ENCODE data around the gene E2F2.
"Not testable (repeated sequence)": the region's sequence is repeated elsewhere in the genome, so short reads cannot be mapped to it uniquely, and the experiment has no call there.

Gene E2F2

GRCh38 chr1:23504156-23504555 lies 26.9 kb downstream of the E2F2 start:
- H3K4me3 ChIP-seq (ENCODE audit: low read length); H3K27me3 ChIP-seq (ENCODE audit: control insufficient read depth, insufficient read depth, low read length); H3K9me3 ChIP-seq (replicated peaks; ENCODE audit: low read length); H3K4me1 ChIP-seq (ENCODE audit: control insufficient read depth, insufficient read depth, low read length); H3K36me3 ChIP-seq (ENCODE audit: insufficient read depth, low read length); H3K4me2 ChIP-seq (ENCODE audit: low read length); H3K9ac ChIP-seq (ENCODE audit: low read depth, low read length): not testable (repeated sequence)

GRCh38 chr1:23502951-23503350 lies 28.1 kb downstream of the E2F2 start:
- H3K9ac ChIP-seq (ENCODE audit: low read depth, low read length): no peak overlapping the region
- no peak overlapping the region for H3K4me3 ChIP-seq (ENCODE audit: low read length)
- no peaks in the 10 kb centered on the region for H3K27me3 ChIP-seq (ENCODE audit: control insufficient read depth, insufficient read depth, low read length)
- H3K36me3 ChIP-seq (ENCODE audit: insufficient read depth, low read length): no peaks in the 10 kb centered on the region
- H3K9me3 ChIP-seq (replicated peaks; ENCODE audit: low read length): no peaks in the 10 kb centered on the region
- H3K4me1 ChIP-seq (ENCODE audit: control insufficient read depth, insufficient read depth, low read length): no peaks in the 10 kb centered on the region
- H3K4me2 ChIP-seq (ENCODE audit: low read length): no peak overlapping the region

DNA sequence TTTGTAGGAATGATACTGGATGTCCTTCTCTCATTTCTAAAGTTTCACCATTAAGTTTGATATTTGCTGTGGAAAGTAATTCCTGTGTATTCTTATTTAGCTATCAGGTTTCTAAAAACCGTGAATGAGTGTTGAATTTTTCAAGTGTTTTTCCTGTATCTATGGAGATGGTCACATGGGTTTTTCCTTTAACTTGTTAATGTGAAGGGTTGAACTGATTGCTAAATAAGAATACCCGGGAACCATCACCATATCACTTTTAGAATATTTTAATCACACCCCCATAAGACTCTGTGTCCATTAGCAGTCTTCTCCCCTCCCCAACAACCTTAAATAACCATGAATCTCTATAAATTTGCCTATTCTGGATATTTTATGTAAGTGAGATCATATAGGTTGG lies 30.6 kb downstream of the E2F2 start:
- H3K36me3 ChIP-seq (ENCODE audit: insufficient read depth, low read length): no peaks in the 10 kb centered on the region
- H3K4me3 ChIP-seq (ENCODE audit: low read length): no peak overlapping the region
- H3K9me3 ChIP-seq (replicated peaks; ENCODE audit: low read length): no peaks in the 10 kb centered on the region
- H3K9ac ChIP-seq (ENCODE audit: low read depth, low read length): no peak overlapping the region
- H3K27me3 ChIP-seq (ENCODE audit: control insufficient read depth, insufficient read depth, low read length): no peaks in the 10 kb centered on the region
- H3K4me2 ChIP-seq (ENCODE audit: low read length): no peak overlapping the region
- H3K4me1 ChIP-seq (ENCODE audit: control insufficient read depth, insufficient read depth, low read length): no peaks in the 10 kb centered on the region

DNA sequence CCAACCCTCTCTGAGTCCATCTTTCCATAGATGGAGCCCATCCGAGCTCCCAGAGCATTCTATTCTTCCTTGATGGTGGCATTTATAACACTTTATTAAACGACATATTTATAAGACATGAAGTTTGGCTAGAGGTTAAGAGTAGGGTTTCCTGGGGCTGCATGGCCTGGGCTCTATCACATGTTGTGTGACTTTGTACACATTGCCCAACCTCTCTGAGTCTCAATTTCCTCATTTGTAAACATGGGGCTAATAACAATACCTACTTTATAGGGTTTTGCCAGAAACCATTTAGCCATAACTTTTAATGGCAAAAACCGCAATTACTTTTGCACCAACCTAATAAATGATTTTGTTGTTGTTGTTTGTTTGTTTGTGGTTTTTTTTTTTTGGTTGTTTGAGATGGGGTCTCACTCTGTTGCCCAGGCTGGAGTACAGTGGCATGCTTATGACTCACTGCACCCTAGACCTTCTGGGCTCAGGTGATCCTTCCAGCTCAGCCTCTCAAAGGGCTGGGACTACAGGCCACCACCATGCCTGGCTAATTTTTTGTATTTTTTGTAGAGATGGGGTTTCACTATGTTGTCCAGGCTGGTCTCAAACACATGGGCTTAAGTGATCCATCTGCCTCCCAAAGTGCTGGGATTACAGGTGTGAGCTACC lies 33.1 kb downstream of the E2F2 start:
- Histone ChIP-seq H3K9ac (ENCODE audit: low read depth, low read length) (no peak overlapping the region), H3K9me3 (replicated peaks; ENCODE audit: low read length) (no peaks in the 10 kb centered on the region), H3K4me3 (ENCODE audit: low read length) (no peak overlapping the region), H3K27me3 (ENCODE audit: control insufficient read depth, insufficient read depth, low read length) (peaks cover 13% of the 10 kb centered on the region), H3K4me2 (ENCODE audit: low read length) (no peak overlapping the region), H3K36me3 (ENCODE audit: insufficient read depth, low read length) (no peaks in the 10 kb centered on the region), H3K4me1 (ENCODE audit: control insufficient read depth, insufficient read depth, low read length) (no peaks in the 10 kb centered on the region)

DNA sequence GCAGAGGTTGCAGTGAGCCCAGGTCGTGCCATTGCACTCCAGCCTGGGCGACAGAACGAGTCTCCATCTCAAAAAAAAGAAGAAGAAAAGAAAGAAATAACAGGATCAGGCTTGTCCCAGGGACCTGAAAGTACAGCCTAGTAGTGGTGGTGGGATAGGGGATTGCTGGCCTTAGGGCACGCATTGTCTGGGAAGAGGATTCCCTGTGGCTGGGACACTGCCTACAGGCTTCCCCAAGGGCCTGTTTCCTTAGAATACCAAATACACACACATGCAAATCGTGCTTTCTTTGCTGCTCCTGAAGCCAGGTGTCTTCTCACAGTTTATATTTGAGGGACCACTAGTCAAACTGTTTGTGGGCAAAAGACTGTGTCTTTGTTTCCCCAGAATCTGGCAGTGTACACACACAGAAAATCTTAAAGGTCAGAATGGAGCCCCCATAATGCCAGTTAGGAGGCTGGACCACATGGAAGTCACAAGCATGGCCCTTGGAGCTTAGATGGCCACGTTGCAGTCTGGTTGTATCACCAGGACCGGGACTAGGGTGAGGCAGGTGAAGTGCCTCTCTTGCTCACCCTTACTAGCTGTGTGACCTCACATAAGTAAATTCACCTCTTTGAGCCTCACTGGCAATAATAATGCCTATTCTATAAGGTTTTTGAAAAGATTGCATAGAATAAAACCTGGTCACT lies 34.4 kb downstream of the E2F2 start:
- Histone ChIP-seq H3K4me2 (ENCODE audit: low read length) (no peak overlapping the region), H3K9ac (ENCODE audit: low read depth, low read length) (no peak overlapping the region), H3K36me3 (ENCODE audit: insufficient read depth, low read length) (no peaks in the 10 kb centered on the region), H3K4me1 (ENCODE audit: control insufficient read depth, insufficient read depth, low read length) (no peaks in the 10 kb centered on the region), H3K9me3 (replicated peaks; ENCODE audit: low read length) (no peaks in the 10 kb centered on the region), H3K27me3 (ENCODE audit: control insufficient read depth, insufficient read depth, low read length) (peaks cover 18% of the 10 kb centered on the region), H3K4me3 (ENCODE audit: low read length) (no peak overlapping the region)

- peaks cover 32% of the 10 kb centered on the region for H3K27me3 ChIP-seq (ENCODE audit: control insufficient read depth, insufficient read depth, low read length)
- H3K4me2 ChIP-seq (ENCODE audit: low read length); H3K9me3 ChIP-seq (replicated peaks; ENCODE audit: low read length); H3K4me1 ChIP-seq (ENCODE audit: control insufficient read depth, insufficient read depth, low read length); H3K9ac ChIP-seq (ENCODE audit: low read depth, low read length); H3K36me3 ChIP-seq (ENCODE audit: insufficient read depth, low read length); H3K4me3 ChIP-seq (ENCODE audit: low read length): not testable (repeated sequence)
These were observed 36.2 kb downstream of the E2F2 start for GRCh38 chr1:23494836-23495235.

DNA sequence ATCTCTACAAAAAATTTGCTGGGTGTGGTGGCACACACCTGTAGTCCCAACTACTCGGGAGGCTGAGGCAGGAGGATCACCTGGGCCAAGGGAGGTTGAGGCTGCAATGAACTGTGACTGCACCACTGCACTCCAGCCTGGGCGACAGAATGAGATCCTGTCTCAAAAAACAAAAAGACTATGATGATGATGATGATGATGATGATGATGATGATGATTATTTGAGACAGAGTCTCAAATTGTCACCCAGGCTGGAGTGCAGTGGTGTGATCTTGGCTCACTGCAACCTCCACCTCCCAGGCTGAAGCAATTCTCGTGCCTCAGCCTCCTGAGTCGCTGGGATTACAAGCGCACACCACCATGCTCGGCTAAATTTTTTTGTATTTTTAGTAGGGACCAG lies 38.3 kb downstream of the E2F2 start:
- not testable (repeated sequence) for H3K4me2 ChIP-seq (ENCODE audit: low read length); H3K9me3 ChIP-seq (replicated peaks; ENCODE audit: low read length); H3K4me1 ChIP-seq (ENCODE audit: control insufficient read depth, insufficient read depth, low read length); H3K9ac ChIP-seq (ENCODE audit: low read depth, low read length); H3K36me3 ChIP-seq (ENCODE audit: insufficient read depth, low read length); H3K4me3 ChIP-seq (ENCODE audit: low read length)
- H3K27me3 ChIP-seq (ENCODE audit: control insufficient read depth, insufficient read depth, low read length): peaks cover 43% of the 10 kb centered on the region

GRCh38 chr1:23492132-23492720 lies 38.8 kb downstream of the E2F2 start:
- Histone ChIP-seq H3K9me3 (replicated peaks; ENCODE audit: low read length) (no peaks in the 10 kb centered on the region), H3K36me3 (ENCODE audit: insufficient read depth, low read length) (no peaks in the 10 kb centered on the region), H3K27me3 (ENCODE audit: control insufficient read depth, insufficient read depth, low read length) (peaks cover 46% of the 10 kb centered on the region), H3K4me1 (ENCODE audit: control insufficient read depth, insufficient read depth, low read length) (no peaks in the 10 kb centered on the region), H3K4me3 (ENCODE audit: low read length) (no peak overlapping the region), H3K4me2 (ENCODE audit: low read length) (no peak overlapping the region), H3K9ac (ENCODE audit: low read depth, low read length) (no peak overlapping the region)

GRCh38 chr1:23489842-23490241 lies 41.2 kb downstream of the E2F2 start:
- Histone ChIP-seq H3K27me3 (ENCODE audit: control insufficient read depth, insufficient read depth, low read length) (peaks cover 45% of the 10 kb centered on the region), H3K36me3 (ENCODE audit: insufficient read depth, low read length) (no peaks in the 10 kb centered on the region), H3K4me2 (ENCODE audit: low read length) (no peak overlapping the region), H3K9ac (ENCODE audit: low read depth, low read length) (no peak overlapping the region), H3K4me3 (ENCODE audit: low read length) (no peak overlapping the region), H3K4me1 (ENCODE audit: control insufficient read depth, insufficient read depth, low read length) (no peaks in the 10 kb centered on the region), H3K9me3 (replicated peaks; ENCODE audit: low read length) (no peaks in the 10 kb centered on the region)

DNA sequence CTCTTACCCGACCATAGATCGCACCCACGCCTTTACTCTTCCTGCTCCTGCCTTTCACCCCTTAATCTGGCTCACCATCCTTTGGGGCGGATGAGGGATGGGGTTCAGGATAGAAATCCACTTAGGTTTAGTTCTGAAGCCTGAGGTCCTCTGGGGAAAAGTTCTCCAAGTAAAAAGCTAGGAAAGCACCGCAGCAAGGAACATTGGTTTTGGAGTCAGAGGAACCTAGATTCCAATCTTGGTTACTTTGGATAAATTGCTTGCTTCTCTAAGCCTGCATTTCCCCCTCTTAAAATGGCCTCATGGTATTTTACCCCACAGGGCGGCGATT lies 46.1 kb downstream of the E2F2 start:
- H3K9ac ChIP-seq (ENCODE audit: low read depth, low read length): no peak overlapping the region
- peaks cover 22% of the 10 kb centered on the region for H3K27me3 ChIP-seq (ENCODE audit: control insufficient read depth, insufficient read depth, low read length)
- H3K4me2 ChIP-seq (ENCODE audit: low read length): peak overlapping the region; percentile 99
- no peak overlapping the region for H3K4me3 ChIP-seq (ENCODE audit: low read length)
- H3K4me1 ChIP-seq (ENCODE audit: control insufficient read depth, insufficient read depth, low read length): peaks cover 10% of the 10 kb centered on the region
- no peaks in the 10 kb centered on the region for H3K9me3 ChIP-seq (replicated peaks; ENCODE audit: low read length)
- no peaks in the 10 kb centered on the region for H3K36me3 ChIP-seq (ENCODE audit: insufficient read depth, low read length)

DNA sequence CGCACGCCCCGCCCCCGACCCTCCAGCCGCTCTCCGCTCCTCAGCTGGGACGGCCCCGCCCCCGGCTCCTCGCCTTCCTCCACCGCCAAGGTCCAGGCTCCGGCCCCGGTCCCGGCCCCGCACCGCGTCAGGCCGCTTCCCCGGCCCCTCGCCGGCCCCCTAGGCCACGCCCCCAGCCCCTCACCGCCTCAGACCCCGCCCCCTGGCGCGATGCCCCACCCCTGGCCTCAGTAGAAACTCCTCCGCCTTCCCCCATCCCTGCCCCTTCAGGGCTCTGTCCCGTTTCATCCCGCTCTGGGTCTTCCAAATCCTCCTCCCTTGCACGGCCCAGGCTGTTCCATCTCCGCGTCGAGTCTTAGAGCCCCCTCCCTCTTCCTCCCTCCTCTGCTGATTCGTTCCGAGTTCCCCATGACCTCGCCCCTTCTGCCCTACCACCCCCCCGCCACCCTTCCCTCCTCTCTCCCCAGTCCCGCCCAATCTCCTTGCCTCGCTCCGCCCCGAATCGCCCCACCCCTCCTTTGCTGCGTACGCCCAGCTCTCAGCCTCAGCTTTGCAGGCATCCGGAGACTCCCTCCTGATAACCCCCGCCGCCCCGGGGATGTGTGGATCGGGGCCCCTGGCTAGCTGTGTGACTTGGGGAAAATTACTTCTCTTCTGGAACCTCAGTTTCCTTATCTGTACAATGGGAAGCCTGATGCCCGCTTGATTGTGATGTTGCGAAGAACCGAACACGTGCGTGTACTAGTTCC lies 46.6 kb downstream of the E2F2 start:
- H3K4me1 ChIP-seq (ENCODE audit: control insufficient read depth, insufficient read depth, low read length): peaks cover 12% of the 10 kb centered on the region
- peaks cover 17% of the 10 kb centered on the region for H3K27me3 ChIP-seq (ENCODE audit: control insufficient read depth, insufficient read depth, low read length)
- peak overlapping the region; percentile 41 for H3K9ac ChIP-seq (ENCODE audit: low read depth, low read length)
- H3K4me2 ChIP-seq (ENCODE audit: low read length): peak overlapping the region; percentile 99
- no peaks in the 10 kb centered on the region for H3K9me3 ChIP-seq (replicated peaks; ENCODE audit: low read length)
- no peaks in the 10 kb centered on the region for H3K36me3 ChIP-seq (ENCODE audit: insufficient read depth, low read length)
- peak overlapping the region; percentile 83 for H3K4me3 ChIP-seq (ENCODE audit: low read length)

Data from skeletal muscle satellite cell (primary cell).